ENCODE measurements around the gene SETD9. TPM values are rescaled to one million over a fixed set of nuclear protein-coding genes. Genes with fewer than 3 reads are reported as not detected.

Gene SETD9
- total RNA-seq, 4 donors from 2014 or later: 5.6 to 11.7 (median 9.7) TPM

DNA sequence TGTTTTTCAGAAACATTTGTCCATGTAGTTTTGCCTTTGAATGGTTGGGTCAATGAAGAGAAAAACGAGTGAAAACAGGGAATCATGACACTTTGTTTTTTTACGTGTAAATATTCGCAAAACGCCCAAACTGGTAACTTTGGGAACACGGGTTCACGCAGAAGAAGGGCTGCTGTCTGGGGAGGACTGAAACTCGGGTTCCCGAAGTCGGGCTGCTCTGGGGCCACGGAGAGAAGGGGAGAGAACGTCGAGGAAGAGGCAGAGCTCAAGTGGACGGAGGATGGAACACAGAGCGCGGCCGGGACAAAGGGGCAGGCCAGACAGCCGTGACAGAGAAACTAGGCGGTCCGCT lies 478 bp upstream of the SETD9 start:
- H3K4me1 ChIP-seq: peaks cover 0 to 5% (median 0%) of the 10 kb centered on the region in 4 donors
- DNase-seq: no peak
- H3K4me3 ChIP-seq: peak overlapping the region; percentile 61 to 76 (median 70)
- no peaks in the 10 kb centered on the region for H3K9me3 ChIP-seq
- TF ChIP-seq, protein P1, sequence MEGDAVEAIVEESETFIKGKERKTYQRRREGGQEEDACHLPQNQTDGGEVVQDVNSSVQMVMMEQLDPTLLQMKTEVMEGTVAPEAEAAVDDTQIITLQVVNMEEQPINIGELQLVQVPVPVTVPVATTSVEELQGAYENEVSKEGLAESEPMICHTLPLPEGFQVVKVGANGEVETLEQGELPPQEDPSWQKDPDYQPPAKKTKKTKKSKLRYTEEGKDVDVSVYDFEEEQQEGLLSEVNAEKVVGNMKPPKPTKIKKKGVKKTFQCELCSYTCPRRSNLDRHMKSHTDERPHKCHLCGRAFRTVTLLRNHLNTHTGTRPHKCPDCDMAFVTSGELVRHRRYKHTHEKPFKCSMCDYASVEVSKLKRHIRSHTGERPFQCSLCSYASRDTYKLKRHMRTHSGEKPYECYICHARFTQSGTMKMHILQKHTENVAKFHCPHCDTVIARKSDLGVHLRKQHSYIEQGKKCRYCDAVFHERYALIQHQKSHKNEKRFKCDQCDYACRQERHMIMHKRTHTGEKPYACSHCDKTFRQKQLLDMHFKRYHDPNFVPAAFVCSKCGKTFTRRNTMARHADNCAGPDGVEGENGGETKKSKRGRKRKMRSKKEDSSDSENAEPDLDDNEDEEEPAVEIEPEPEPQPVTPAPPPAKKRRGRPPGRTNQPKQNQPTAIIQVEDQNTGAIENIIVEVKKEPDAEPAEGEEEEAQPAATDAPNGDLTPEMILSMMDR (IDR thresholded peaks at IDR 0.05): no peak
- TF ChIP-seq POLR2A (IDR thresholded peaks at IDR 0.05): no peak
- H3K27me3 ChIP-seq: no peaks in the 10 kb centered on the region
- peak overlapping the region; percentile 91 to 96 (median 94) for H3K27ac ChIP-seq
- peaks cover 0 to 6% (median 0%) of the 10 kb centered on the region in 3 donors for H3K36me3 ChIP-seq

DNA sequence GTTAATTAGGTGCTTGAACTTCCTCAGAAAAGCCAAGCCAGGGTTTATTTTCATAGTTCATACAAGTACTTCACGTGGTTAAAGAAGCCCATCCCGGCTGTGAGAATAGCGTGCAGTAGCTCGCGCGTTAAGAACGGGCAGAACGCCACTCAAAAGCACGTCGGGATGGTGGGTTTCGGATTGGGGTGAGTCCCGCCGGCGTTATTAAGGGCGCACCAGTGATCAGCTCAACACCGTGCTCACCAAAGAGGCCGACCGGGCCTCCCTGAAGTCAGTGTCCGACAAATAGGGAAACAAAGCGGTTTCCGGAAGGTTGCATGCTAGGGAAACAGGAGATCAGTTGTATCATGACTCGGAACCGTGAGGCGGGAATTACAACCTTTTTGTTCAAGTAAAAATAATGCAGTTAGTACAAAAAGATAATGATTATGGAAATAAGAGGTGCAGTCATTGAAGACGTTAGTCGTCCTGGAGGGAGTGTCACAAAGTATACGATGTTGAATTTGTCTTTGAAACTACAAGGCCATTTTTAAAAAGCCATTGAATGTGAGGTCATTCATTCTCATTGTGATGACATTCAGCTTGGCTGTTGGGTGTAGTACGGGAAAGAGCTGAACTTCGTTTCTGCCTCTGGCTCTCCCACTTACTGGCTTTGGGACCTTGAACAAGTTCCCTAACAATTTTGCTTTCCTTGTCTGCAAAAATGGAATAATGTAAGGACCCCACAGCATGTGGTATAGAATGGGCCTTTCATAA lies 992 bp downstream of the SETD9 start:
- TF ChIP-seq, protein P1 (IDR thresholded peaks at IDR 0.05): no peak
- Histone ChIP-seq H3K4me1 (peaks cover 0 to 5% (median 0%) of the 10 kb centered on the region in 4 donors), H3K9me3 (no peaks in the 10 kb centered on the region), H3K36me3 (peaks cover 0 to 6% (median 0%) of the 10 kb centered on the region in 3 donors), H3K27ac (peak overlapping the region; percentile 91 to 96 (median 94)), H3K27me3 (no peaks in the 10 kb centered on the region), H3K4me3 (peak overlapping the region; percentile 61 to 76 (median 70))
- DNase-seq: peak; percentile 38 to 73 (median 70)

DNA sequence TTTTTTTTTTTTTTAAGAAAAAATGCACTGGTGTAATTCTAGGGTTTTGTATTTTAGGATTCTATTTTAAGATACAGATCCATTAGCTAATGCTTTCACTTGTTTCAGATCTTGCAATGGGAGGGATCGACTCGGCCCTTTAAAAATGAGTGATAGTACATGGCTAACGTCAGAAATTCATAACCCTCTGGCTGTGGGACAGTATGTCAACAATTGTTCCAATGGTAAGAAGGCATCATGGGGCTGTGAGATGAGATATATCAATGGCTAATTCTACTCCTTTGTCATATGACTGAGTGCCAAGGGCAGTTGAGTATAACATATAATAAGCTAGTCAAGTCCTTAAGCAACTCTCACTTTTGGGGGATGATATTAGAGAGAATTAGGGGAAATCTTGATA lies 4.4 kb downstream of the SETD9 start:
- H3K36me3 ChIP-seq: peaks cover 0 to 6% (median 0%) of the 10 kb centered on the region in 3 donors
- DNase-seq: no peak
- no peak overlapping the region for H3K4me3 ChIP-seq
- H3K27ac ChIP-seq: no peak overlapping the region
- no peaks in the 10 kb centered on the region for H3K27me3 ChIP-seq
- no peaks in the 10 kb centered on the region for H3K9me3 ChIP-seq
- H3K4me1 ChIP-seq: peaks cover 0 to 5% (median 0%) of the 10 kb centered on the region in 4 donors
- no peak for TF ChIP-seq POLR2A (IDR thresholded peaks at IDR 0.05)
- TF ChIP-seq, protein P1 (IDR thresholded peaks at IDR 0.05): no peak

DNA sequence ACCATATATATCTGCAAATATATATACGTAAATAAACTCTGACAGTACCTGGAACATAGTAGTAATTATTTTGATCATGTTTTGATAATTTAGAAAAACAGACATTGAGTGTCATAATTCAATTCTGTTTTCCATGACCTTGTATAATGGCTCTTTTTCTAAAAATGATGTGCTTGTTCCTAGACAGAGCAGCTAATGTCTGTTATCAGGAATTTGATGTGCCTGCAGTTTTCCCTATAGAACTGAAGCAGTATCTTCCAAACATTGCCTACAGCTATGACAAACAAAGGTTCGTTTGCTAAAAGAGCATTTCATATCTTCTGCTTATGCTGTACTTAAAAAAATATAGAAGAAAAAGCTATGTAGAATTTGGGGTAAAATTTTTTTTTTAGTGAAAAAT lies 5.3 kb downstream of the SETD9 start:
- TF ChIP-seq POLR2A (IDR thresholded peaks at IDR 0.05): no peak
- TF ChIP-seq, protein P1 (IDR thresholded peaks at IDR 0.05): no peak
- DNase-seq: no peak
- H3K4me1 ChIP-seq: peaks cover 0 to 5% (median 0%) of the 10 kb centered on the region in 4 donors
- H3K27ac ChIP-seq: no peak overlapping the region
- peaks cover 0 to 6% (median 0%) of the 10 kb centered on the region in 3 donors for H3K36me3 ChIP-seq
- no peaks in the 10 kb centered on the region for H3K27me3 ChIP-seq
- no peak overlapping the region for H3K4me3 ChIP-seq
- no peaks in the 10 kb centered on the region for H3K9me3 ChIP-seq

DNA sequence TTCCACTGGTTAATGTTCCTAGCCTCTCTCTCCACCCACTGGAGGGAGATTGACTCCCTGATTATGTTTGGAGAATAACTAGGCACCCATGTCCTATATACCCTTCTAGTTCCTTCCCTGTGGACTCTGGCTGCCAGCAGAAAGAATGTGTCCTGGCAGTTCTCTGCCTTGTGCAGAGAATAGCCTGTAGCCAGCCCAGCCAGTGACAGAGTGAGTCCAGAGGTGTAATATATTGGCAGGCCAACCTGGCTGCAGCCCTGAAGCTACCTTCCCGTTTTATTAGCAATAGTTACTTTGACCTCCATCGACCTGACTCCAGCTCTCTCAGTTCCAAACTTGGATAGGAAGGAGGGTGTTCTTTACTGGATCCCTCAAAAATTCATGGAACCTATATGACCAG lies 8.1 kb downstream of the SETD9 start:
- no peaks in the 10 kb centered on the region for H3K9me3 ChIP-seq
- no peak overlapping the region for H3K4me3 ChIP-seq
- no peak for TF ChIP-seq POLR2A (IDR thresholded peaks at IDR 0.05)
- TF ChIP-seq, protein P1 (IDR thresholded peaks at IDR 0.05): no peak
- peaks cover 0 to 23% (median 0%) of the 10 kb centered on the region in 3 donors for H3K36me3 ChIP-seq
- no peaks in the 10 kb centered on the region for H3K4me1 ChIP-seq
- H3K27ac ChIP-seq: peak overlapping the region in 2 of 4 donors; percentile 7 to 54
- DNase-seq: no peak
- H3K27me3 ChIP-seq: no peaks in the 10 kb centered on the region

Data from Peyer's patch (tissue), 4 donors.